Epithelial cell of alveolus of lung (primary cell): ENCODE data around the gene RAX2. TPM values are rescaled to one million over a fixed set of nuclear protein-coding genes. Genes with fewer than 3 reads are reported as not detected.

Source experiments
- total RNA-seq: library from RNA; depleted of rRNA; stranded (reverse); fragments of >200 nt; gene quantifications from 2 replicates; pipeline ENCODE4 v1.2.1, GENCODE V29; 2015

Gene RAX2
- not detected in 2 replicates for total RNA-seq

GRCh38 chr19:3771906-3772455 lies at the start of gene RAX2:
TSS of gene RAX2 (minus strand) at chr19:3772228. CDS start at chr19:3771742, 486 bp downstream.

GRCh38 chr19:3785938-3786824 lies 14.2 kb upstream of the RAX2 start, which contains the start of gene MATK:
TSS of gene MATK (minus strand) at chr19:3786381. CDS start at chr19:3785135, 1,246 bp downstream.

GRCh38 chr19:3762501-3763459 lies 9.2 kb downstream of the RAX2 start, which contains the start of gene MRPL54:
TSS of gene MRPL54 (plus strand) at chr19:3762682. CDS start at chr19:3762701, 19 bp downstream.

GRCh38 chr19:3761382-3762129 lies 10.5 kb downstream of the RAX2 start, which contains the start of gene APBA3:
TSS of gene APBA3 (minus strand) at chr19:3761692. CDS start at chr19:3760264, 1,428 bp downstream.

Other genes with a start within 250 kb of the RAX2 start
- gene TEKTIP1, start 233.1 kb downstream of the RAX2 start, total RNA-seq: not detected in 2 replicates
- gene MFSD12, start 214.6 kb downstream of the RAX2 start, total RNA-seq: 74.3 and 83.0 TPM in 2 replicates
- 107 and 118 TPM in 2 replicates for gene HMG20B, start 199.3 kb downstream of the RAX2 start, total RNA-seq
- gene GIPC3, start 186.8 kb downstream of the RAX2 start, total RNA-seq: 0.13 and 1.0 TPM in 2 replicates
- gene TBXA2R, start 165.4 kb downstream of the RAX2 start, total RNA-seq: 0.40 and 3.0 TPM in 2 replicates
- 21.3 and 28.7 TPM in 2 replicates for gene CACTIN, start 145.4 kb downstream of the RAX2 start, total RNA-seq
- 23.7 and 27.2 TPM in 2 replicates for gene PIP5K1C, start 71.8 kb downstream of the RAX2 start, total RNA-seq
- 0.26 TPM in 1 of 2 replicates, not detected in the other for gene TJP3, start 63.8 kb downstream of the RAX2 start, total RNA-seq
- gene APBA3, start 10.5 kb downstream of the RAX2 start, total RNA-seq: 22.8 and 47.1 TPM in 2 replicates
- gene MRPL54, start 9.5 kb downstream of the RAX2 start, total RNA-seq: 46.6 and 52.6 TPM in 2 replicates
- 0.40 TPM in 1 of 2 replicates, not detected in the other for gene MATK, start 14.2 kb upstream of the RAX2 start, total RNA-seq
- gene ZFR2, start 96.8 kb upstream of the RAX2 start, total RNA-seq: not detected in 2 replicates
- gene ATCAY, start 108.5 kb upstream of the RAX2 start, total RNA-seq: 0.13 and 3.4 TPM in 2 replicates
- not detected in 2 replicates for gene NMRK2, start 160.8 kb upstream of the RAX2 start, total RNA-seq
- 81.2 and 83.6 TPM in 2 replicates for gene DAPK3, start 198.9 kb upstream of the RAX2 start, total RNA-seq
- 3,183 and 4,926 TPM in 2 replicates for gene EEF2, start 213.2 kb upstream of the RAX2 start, total RNA-seq
- gene PIAS4, start 235.5 kb upstream of the RAX2 start, total RNA-seq: 20.0 and 23.9 TPM in 2 replicates